HL-60/S4 treated with phorbol 12-myristate 13-acetate at 8.2 ng/mL for 4 days and 3 days (cell line): ENCODE measurements around the gene AGAP1.

Source experiments
- in situ Hi-C: fragments of 300-500 bp; cut with MboI; formaldehyde crosslinking; loops from 2 replicates; pipeline ENCODE4 v1.15.0; 2022; ENCODE audit warnings: low sequenced_read_pairs

AGAP1 gene

GRCh38 chr2:235623752-235624151, 129.9 kb downstream of the AGAP1 start:
- in situ Hi-C loops = no loop called here

- in situ Hi-C loops = no loop called here
Observed at GRCh38 chr2:235626658-235627057, 132.8 kb downstream of the AGAP1 start.

- in situ Hi-C loops = no loop called here
Observed at GRCh38 chr2:235627682-235628081, 133.8 kb downstream of the AGAP1 start.

- in situ Hi-C loops = no loop called here
Observed at GRCh38 chr2:235630718-235631296, 137.0 kb downstream of the AGAP1 start.

- in situ Hi-C loops = no loop called here
Observed at GRCh38 chr2:235634435-235635158, 140.8 kb downstream of the AGAP1 start.

GRCh38 chr2:235636546-235636945, 142.7 kb downstream of the AGAP1 start:
- in situ Hi-C loops = no loop called here

- in situ Hi-C loops = no loop called here
Observed at GRCh38 chr2:235637896-235638295, 144.1 kb downstream of the AGAP1 start.

- in situ Hi-C loops = no loop called here
Observed at GRCh38 chr2:235638541-235639427, 144.9 kb downstream of the AGAP1 start.

- in situ Hi-C loops = no loop called here
Observed at GRCh38 chr2:235639428-235639773, 145.6 kb downstream of the AGAP1 start.

- in situ Hi-C loops = no loop called here
Observed at GRCh38 chr2:235639885-235640284, 146.0 kb downstream of the AGAP1 start.

- in situ Hi-C loops = no loop called here
Observed at GRCh38 chr2:235640377-235640776, 146.5 kb downstream of the AGAP1 start.

GRCh38 chr2:235640926-235641723, 147.3 kb downstream of the AGAP1 start:
- in situ Hi-C loops = no loop called here

- in situ Hi-C loops = no loop called here
Observed at GRCh38 chr2:235641956-235642355, 148.1 kb downstream of the AGAP1 start.

- in situ Hi-C loops = no loop called here
Observed at GRCh38 chr2:235642446-235643098, 148.7 kb downstream of the AGAP1 start.

- in situ Hi-C loops = no loop called here
Observed at GRCh38 chr2:235643680-235644511, 150.1 kb downstream of the AGAP1 start.

- in situ Hi-C loops = no loop called here
Observed at GRCh38 chr2:235647264-235647663, 153.4 kb downstream of the AGAP1 start.

- in situ Hi-C loops = no loop called here
Observed at GRCh38 chr2:235647877-235648276, 154.0 kb downstream of the AGAP1 start.

GRCh38 chr2:235649418-235649817, 155.6 kb downstream of the AGAP1 start:
- in situ Hi-C loops = no loop called here

- in situ Hi-C loops = no loop called here
Observed at GRCh38 chr2:235651643-235652042, 157.8 kb downstream of the AGAP1 start.
